GM23338 (cell line): ENCODE results near the gene LRFN3. TPM values are rescaled to one million over a fixed set of nuclear protein-coding genes. Genes with fewer than 3 reads are reported as not detected.

Source experiments
- ATAC-seq: fragments of 200-7000 bp; cut with Tn5 transposase; 3 replicates; pipeline ENCODE4 v1.9.1; 2020
- DNase-seq: peaks from one replicate; pipeline ENCODE4 v3.0.0-alpha.2; 2015; ENCODE audit warnings: low spot score
- H2AFZ ChIP-seq: fragments of 200-600 bp; sonication (generic); 2 replicates; pipeline ENCODE4 v1.8.0; 2016; ENCODE audit warnings: antibody characterized with exemption, mild to moderate bottlenecking, moderate library complexity
- H3F3A ChIP-seq: fragments of 200-600 bp; sonication (generic); replicated peaks from 2 replicates; pipeline ENCODE4 v1.8.0; 2017; ENCODE audit warnings: antibody characterized with exemption, mixed run types, low read depth
- H3K27ac ChIP-seq: fragments of 200-600 bp; sonication (generic); 2 replicates; pipeline ENCODE4 v1.6.1; 2016; ENCODE audit warnings: low read depth
- H3K27me3 ChIP-seq: fragments of 200-600 bp; sonication (generic); 2 replicates; pipeline ENCODE4 v1.8.0; 2016; ENCODE audit warnings: mild to moderate bottlenecking, mixed run types, moderate library complexity; ENCODE audit not compliant: insufficient read depth
- H3K36me3 ChIP-seq: fragments of 200-600 bp; sonication (generic); 2 replicates; pipeline ENCODE4 v1.8.0; 2016; ENCODE audit warnings: mild to moderate bottlenecking; ENCODE audit not compliant: insufficient read depth
- H3K4me1 ChIP-seq: fragments of 200-600 bp; sonication (generic); 2 replicates; pipeline ENCODE4 v1.8.0; 2016; ENCODE audit warnings: mild to moderate bottlenecking, moderate library complexity; ENCODE audit not compliant: insufficient read depth
- H3K4me2 ChIP-seq: fragments of 200-600 bp; sonication (generic); 2 replicates; pipeline ENCODE4 v1.7.1; 2017; ENCODE audit warnings: mixed run types
- H3K4me3 ChIP-seq: fragments of 200-600 bp; sonication (generic); 2 replicates; pipeline ENCODE4 v1.6.1; 2016; ENCODE audit warnings: mixed run types
- H3K79me2 ChIP-seq: fragments of 200-600 bp; sonication (generic); replicated peaks from 2 replicates; pipeline ENCODE4 v1.8.0; 2017; ENCODE audit warnings: mild to moderate bottlenecking; ENCODE audit not compliant: insufficient read depth
- H3K9me2 ChIP-seq: fragments of 200-600 bp; sonication (generic); 2 replicates; pipeline ENCODE4 v1.8.0; 2017; ENCODE audit not compliant: insufficient read depth
- H4K20me1 ChIP-seq: fragments of 200-600 bp; sonication (generic); replicated peaks from 2 replicates; pipeline ENCODE4 v1.8.0; 2017; ENCODE audit warnings: mild to moderate bottlenecking; ENCODE audit not compliant: insufficient read depth
- H3K27ac Mint-ChIP-seq: 2 replicates; pipeline ENCODE4 v1.8.0; 2020; ENCODE audit warnings: inconsistent platforms, mild to moderate bottlenecking, moderate library complexity, mixed read lengths
- H3K27me3 Mint-ChIP-seq: 3 replicates; pipeline ENCODE4 v1.8.0; 2022; ENCODE audit warnings: low read depth, mild to moderate bottlenecking, moderate library complexity, mixed read lengths, inconsistent platforms; ENCODE audit not compliant: insufficient read depth, poor library complexity
- H3K36me3 Mint-ChIP-seq: 3 replicates; pipeline ENCODE4 v1.8.0; 2021; ENCODE audit warnings: low read depth, mild to moderate bottlenecking, inconsistent platforms, moderate library complexity, mixed read lengths
- H3K4me1 Mint-ChIP-seq: 3 replicates; pipeline ENCODE4 v1.8.0; 2020; ENCODE audit warnings: mild to moderate bottlenecking, inconsistent platforms, mixed read lengths
- H3K4me3 Mint-ChIP-seq: 3 replicates; pipeline ENCODE4 v1.8.0; 2021; ENCODE audit warnings: moderate library complexity, mild to moderate bottlenecking, inconsistent platforms, mixed read lengths
- H3K9me3 Mint-ChIP-seq: 3 replicates; pipeline ENCODE4 v1.8.0; 2020; ENCODE audit warnings: moderate library complexity, mild to moderate bottlenecking, inconsistent platforms, mixed read lengths
- CREB1 ChIP-seq: fragments of 250-450 bp; sonication (Bioruptor Pico); IDR thresholded peaks from 2 replicates; pipeline ENCODE4 v1.5.0; 2020; ENCODE audit warnings: low read depth, mild to moderate bottlenecking, moderate library complexity
- CTCF ChIP-seq, 2 experiments: fragments of 200-600 bp in 1 of 2; sonication (generic) in 1 of 2; conservative IDR thresholded peaks; 2 replicates each; pipeline versions ENCODE4 v1.5.1 to v1.6.1; 2016 to 2017; ENCODE audit warnings: antibody characterized with exemption in 2 of 2, low read depth in 2 of 2, mild to moderate bottlenecking in 2 of 2, moderate library complexity in 1 of 2
- ETS1 ChIP-seq: IDR thresholded peaks from 2 replicates; pipeline ENCODE4 v1.6.1; 2016; ENCODE audit warnings: antibody characterized with exemption
- EZH2 ChIP-seq: fragments of 200-600 bp; sonication (generic); IDR thresholded peaks from one replicate; pipeline ENCODE4 v1.8.0; 2017; ENCODE audit warnings: antibody characterized with exemption, mild to moderate bottlenecking, low read depth; ENCODE audit not compliant: unreplicated experiment
- EZH2phosphoT487 ChIP-seq: fragments of 200-600 bp; sonication (generic); IDR thresholded peaks from one replicate; pipeline ENCODE4 v1.8.1; 2018; ENCODE audit warnings: antibody characterized with exemption; ENCODE audit not compliant: unreplicated experiment
- JUNB ChIP-seq: IDR thresholded peaks from one replicate; pipeline ENCODE4 v1.6.1; 2016; ENCODE audit warnings: antibody characterized with exemption; ENCODE audit not compliant: unreplicated experiment
- NANOG ChIP-seq: IDR thresholded peaks from 2 replicates; pipeline ENCODE4 v1.6.1; 2016; ENCODE audit warnings: antibody characterized with exemption, borderline replicate concordance
- POLR2AphosphoS5 ChIP-seq: IDR thresholded peaks from 2 replicates; pipeline ENCODE4 v1.6.1; 2016; ENCODE audit warnings: antibody characterized with exemption, low read depth
- REST ChIP-seq: IDR thresholded peaks from one replicate; pipeline ENCODE4 v1.6.1; 2018; ENCODE audit warnings: antibody characterized with exemption; ENCODE audit not compliant: unreplicated experiment
- STAT1 ChIP-seq: IDR thresholded peaks from one replicate; pipeline ENCODE4 v1.6.1; 2016; ENCODE audit warnings: antibody characterized with exemption; ENCODE audit not compliant: unreplicated experiment
- ZNF114 ChIP-seq: fragments of 250-450 bp; sonication (Bioruptor Pico); IDR thresholded peaks from 2 replicates; pipeline ENCODE4 v1.5.0; 2020; ENCODE audit warnings: mild to moderate bottlenecking, moderate library complexity
- ZNF331 ChIP-seq: fragments of 250-450 bp; sonication (Bioruptor Pico); IDR thresholded peaks from 2 replicates; pipeline ENCODE4 v1.5.0; 2020; ENCODE audit warnings: low read depth, mild to moderate bottlenecking, moderate library complexity
- ZNF462 ChIP-seq: fragments of 250-450 bp; sonication (Bioruptor Pico); IDR thresholded peaks from 2 replicates; pipeline ENCODE4 v1.5.0; 2020; ENCODE audit warnings: mild to moderate bottlenecking, moderate library complexity
- polyA plus RNA-seq: library from polyadenylated mRNA; unstranded; fragments of >200 nt; fragmentation: Nextera tagmentation; extraction: Ambion mirVana; gene quantifications from 2 replicates; pipeline ENCODE4 v1.2.1, GENCODE V29; 2016
- total RNA-seq: library from RNA; depleted of rRNA; stranded (reverse); fragments of >200 nt; shearing (Covaris generic); gene quantifications from 2 replicates; pipeline ENCODE4 v1.2.3, GENCODE V29; 2014

LRFN3 gene
- total and polyA plus RNA-seq, 2 experiments from 2014 or later: 5.8 to 15.1 TPM

GRCh38 chr19:35909684-35910035 is 26.5 kb upstream of the LRFN3 start:
- no peak overlapping the region for H3K4me2 ChIP-seq
- no peaks in the 10 kb centered on the region for H3K79me2 ChIP-seq
- no peaks in the 10 kb centered on the region for H3K27me3 ChIP-seq
- H3K4me3 ChIP-seq: no peak overlapping the region
- H3K9me3 Mint-ChIP-seq: no peaks in the 10 kb centered on the region; the same call in 2 of the 3 replicates
- no peak overlapping the region for H3K27ac Mint-ChIP-seq
- H3K27ac ChIP-seq: no peak overlapping the region
- H2AFZ ChIP-seq: peak overlapping the region; percentile 93
- ATAC-seq (peak; percentile 23), DNase-seq (no peak)
- H3K36me3 Mint-ChIP-seq: no peaks in the 10 kb centered on the region
- no peaks in the 10 kb centered on the region for H3K9me2 ChIP-seq
- peaks cover 7% of the 10 kb centered on the region for H3K27me3 Mint-ChIP-seq
- H3K36me3 ChIP-seq: no peaks in the 10 kb centered on the region
- no peaks in the 10 kb centered on the region for H3F3A ChIP-seq
- H3K4me3 Mint-ChIP-seq: no peak overlapping the region
- peaks cover 17% of the 10 kb centered on the region; the same call in 1 of the 2 replicates for H3K4me1 ChIP-seq
- TF ChIP-seq REST (no peak), CTCF (conservative IDR thresholded peaks at IDR 0.05; ENCODE audit: low read depth in 2 of 2) (no peak), ZNF462 (CRISPR knock-in tag) (no peak), EZH2phosphoT487 (no peak), STAT1 (no peak), ZNF331 (CRISPR knock-in tag) (no peak), CREB1 (CRISPR knock-in tag) (no peak), EZH2 (no peak), ZNF114 (CRISPR knock-in tag) (no peak), POLR2AphosphoS5 (no peak), NANOG (no peak), ETS1 (no peak), JUNB (no peak)
- peaks cover 21% of the 10 kb centered on the region for H3K4me1 Mint-ChIP-seq
- no peaks in the 10 kb centered on the region for H4K20me1 ChIP-seq
